DMS153 (cell line): Measurements from ENCODE around the gene FFAR1.
"Not testable (repeated sequence)": the region's sequence is repeated elsewhere in the genome, so short reads cannot be mapped to it uniquely, and the experiment has no call there.

ENCODE experiments used
- DNase-seq: peaks from one replicate; lab custom pipeline; 2025; lab: John Stamatoyannopoulos, UW

Gene FFAR1

DNA sequence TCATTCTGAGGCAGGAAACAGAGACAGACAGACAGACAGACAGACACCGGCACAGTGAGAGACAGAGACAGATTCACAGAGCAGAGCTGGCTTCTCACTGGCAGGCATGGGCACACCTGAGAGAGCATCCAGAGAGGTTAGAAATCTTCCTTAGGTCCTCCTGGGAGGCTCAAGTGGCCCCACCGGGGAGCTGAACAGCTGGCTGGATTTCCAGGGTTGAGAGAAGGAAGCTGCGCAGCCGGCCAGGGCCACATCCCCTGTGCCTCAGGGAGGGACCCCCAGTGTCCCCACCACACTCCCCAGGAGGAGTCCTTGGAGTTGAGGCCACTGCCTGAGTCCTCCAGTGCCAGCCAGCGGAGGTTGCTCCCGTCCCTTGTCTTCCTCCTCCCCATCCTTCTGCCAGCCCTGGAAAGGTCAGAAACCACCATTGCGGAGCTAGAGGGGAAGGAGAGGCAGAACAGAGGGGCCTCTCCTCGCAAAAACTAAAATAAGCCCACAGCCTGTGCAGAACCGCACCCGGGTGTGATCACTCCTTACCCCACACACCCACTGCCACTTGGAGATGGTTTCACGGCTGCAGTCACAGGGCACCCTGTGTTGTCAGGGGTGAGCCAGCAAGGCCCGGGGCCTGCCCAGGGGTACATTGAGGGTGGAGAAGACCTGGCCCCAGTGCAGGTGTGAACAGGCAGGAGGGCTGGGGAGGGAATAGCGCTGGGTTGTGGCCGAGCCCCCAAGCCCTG, 14.7 kb downstream of the FFAR1 start:
- DNase-seq: no peak

DNA sequence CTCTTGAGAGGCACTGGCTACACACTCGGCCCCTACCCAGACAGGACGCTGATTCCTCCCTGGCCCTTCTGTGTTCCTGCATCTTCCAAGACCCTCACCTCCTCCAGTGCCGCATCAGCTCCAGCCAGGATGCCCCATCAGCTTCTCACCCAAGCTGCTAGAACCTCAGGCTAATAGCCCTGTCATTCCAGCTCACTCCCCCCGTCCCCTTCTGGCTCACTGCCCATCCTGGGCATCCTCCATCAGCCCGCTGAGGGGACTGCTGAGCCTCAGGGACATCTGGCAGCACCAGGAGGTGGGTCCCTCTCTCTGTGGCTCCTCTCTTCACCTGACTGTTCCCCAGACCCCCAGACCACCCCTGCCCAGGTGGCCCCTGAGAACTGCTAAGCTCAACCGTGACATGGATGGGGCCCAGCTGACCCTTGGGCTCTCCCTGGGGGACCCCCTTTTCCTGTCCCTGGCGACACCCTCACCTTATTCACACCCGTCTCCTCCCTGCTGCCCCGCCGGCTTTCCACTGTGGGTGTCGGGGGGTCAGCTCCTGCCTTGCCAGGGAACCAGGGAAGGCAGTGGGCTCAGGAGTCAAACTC, 15.4 kb downstream of the FFAR1 start:
- DNase-seq: no peak

DNA sequence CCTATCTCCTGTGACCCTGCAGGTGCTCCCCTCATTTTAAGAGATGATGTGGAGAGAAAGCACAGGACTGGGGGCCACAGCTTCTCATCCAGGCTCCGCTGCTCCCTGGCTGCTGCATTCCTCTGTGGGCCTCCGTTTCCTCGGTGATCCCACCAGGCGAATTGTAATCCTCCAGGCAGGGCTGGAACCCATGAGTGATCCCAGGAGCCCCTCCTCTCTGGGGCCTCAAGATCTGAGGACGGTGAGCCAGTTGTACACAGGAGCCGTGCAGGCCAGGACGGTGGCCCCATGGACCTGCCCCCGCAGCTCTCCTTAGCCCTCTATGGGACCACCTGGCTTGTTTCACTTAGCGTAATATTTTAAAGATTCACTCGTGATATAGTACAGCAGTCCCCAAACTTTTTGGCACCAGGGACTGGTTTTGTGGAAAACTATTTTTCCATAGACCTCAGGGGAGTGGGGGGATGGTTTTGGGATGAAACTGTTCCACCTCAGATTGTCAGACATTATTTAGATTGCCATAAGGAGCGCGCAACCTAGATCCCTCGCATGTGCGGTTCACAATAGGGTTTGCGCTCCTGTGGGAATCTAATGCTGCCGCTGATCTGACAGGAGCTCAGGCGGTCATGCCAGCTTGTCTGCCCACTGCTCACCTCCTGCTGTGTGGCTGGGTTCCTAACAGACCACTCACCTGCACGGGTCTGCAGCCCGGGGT, 16.2 kb downstream of the FFAR1 start:
- no peak for DNase-seq

DNA sequence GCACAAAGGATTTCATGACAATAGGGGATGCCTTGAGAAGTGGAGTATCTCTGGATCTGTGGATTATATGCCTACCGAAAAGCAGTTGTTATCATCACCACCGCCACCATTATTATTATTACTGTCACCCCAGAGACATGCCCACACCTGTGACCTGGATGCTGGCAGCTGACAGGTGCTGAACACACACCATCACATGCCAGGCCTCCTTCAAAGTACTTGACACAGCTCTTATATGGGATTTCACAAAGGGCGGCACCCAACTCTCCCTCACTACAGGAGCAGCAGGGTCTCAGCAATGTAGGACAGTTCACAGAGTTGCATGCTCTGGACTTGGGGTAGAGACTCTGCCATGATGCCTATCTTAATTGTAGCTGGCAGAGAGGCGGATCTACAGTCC, 17.6 kb downstream of the FFAR1 start:
- no peak for DNase-seq

DNA sequence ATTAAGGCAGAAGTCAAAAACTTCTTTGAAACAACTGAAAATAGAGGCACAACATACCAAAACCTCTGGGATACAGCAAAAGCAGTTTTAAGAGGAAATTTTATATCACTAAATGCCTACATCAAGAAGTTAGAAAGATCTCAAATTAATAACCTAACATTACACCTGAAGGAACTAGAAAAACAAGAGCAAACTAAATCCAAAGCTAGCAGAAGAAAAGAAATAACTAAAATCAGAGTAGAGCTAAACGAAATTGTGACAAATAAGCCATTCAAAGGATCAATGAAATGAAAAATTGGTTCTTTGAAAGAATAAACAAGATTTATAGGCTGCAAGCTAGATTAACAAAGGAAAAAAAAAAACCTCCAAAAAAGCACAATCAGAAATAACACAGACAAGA, 20.7 kb downstream of the FFAR1 start:
- no peak for DNase-seq

DNA sequence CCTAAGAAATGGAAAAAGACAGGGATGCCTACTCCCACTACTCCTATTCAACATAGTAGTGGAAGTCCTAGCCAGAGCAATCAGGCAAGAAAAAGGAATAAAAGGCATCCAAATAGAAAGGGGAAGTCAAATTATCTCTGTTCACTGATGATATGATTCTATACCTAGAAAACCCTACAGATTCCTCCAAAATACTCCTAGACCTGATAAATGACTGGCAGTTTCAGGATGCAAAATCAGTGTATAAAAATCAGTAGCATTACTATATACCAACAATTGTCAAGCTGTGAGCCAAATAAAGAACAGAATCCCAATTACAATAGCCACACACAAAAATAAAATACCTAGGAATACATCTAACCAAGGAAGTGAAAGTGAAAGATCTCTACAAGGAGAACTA, 21.8 kb downstream of the FFAR1 start:
- no peak for DNase-seq

DNA sequence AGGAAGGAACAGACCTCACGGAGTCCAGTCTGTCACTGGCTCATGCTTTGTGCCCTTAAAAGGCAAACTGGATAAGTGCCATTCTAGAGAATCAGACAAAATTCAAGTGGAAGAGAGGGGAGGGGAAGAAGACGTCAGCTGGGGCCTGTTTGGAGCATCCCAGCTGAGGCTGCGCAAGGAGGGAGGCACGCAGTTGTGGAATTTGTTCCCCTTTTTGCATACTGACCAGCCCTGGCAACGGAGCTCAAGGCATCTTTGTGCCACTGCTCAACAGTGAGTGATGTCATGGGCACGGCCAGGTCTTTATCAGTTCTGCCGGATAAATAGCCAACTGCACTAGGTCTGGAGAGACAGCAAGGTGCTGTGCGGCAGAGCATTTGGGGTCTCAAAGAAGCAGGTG, 23.0 kb downstream of the FFAR1 start, which contains the start of gene GPR42:
TSS of gene GPR42 (plus strand) at position 347 of the 400 bp plus-strand sequence. CDS start 292 bp downstream, outside the sequence.
- DNase-seq: no peak

DNA sequence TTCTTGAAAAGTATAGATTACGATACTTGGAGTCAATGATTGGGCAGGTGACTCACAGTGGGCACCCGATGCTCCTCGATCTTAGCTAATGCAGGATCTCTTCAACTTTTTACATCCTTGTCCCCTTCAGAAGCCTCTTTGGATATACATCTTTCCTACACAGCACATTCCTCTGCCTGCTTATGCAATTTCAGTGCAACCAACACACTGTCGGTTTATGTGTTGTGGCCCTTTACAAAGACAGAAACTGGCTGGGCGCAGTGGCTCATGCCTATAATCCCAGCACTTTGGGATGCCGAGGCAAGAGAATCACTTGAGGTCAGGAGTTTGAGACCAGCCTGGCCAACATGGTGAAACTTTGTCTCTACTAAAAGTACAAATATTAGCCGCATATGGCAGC, 25.8 kb downstream of the FFAR1 start:
- no peak for DNase-seq

DNA sequence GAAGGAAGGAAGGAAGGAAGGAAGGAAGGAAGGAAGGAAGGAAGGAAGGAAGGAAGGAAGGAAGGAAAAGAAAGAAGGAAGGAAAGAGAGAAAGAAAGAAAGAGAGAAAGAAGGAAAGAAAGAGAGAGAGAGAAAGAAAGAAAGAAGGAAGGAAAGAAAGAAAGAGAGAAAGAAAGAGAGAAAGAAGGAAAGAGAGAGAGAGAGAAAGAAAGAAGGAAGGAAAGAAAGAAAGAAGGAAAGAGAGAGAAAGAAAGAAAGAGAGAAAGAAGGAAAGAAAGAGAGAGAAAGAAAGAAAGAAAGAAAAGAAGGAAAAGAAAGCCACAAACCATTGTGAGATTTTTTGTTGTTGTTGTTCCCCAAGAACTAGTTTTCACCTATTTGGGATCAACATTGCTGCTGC, 26.3 kb downstream of the FFAR1 start:
- not testable (repeated sequence) for DNase-seq

DNA sequence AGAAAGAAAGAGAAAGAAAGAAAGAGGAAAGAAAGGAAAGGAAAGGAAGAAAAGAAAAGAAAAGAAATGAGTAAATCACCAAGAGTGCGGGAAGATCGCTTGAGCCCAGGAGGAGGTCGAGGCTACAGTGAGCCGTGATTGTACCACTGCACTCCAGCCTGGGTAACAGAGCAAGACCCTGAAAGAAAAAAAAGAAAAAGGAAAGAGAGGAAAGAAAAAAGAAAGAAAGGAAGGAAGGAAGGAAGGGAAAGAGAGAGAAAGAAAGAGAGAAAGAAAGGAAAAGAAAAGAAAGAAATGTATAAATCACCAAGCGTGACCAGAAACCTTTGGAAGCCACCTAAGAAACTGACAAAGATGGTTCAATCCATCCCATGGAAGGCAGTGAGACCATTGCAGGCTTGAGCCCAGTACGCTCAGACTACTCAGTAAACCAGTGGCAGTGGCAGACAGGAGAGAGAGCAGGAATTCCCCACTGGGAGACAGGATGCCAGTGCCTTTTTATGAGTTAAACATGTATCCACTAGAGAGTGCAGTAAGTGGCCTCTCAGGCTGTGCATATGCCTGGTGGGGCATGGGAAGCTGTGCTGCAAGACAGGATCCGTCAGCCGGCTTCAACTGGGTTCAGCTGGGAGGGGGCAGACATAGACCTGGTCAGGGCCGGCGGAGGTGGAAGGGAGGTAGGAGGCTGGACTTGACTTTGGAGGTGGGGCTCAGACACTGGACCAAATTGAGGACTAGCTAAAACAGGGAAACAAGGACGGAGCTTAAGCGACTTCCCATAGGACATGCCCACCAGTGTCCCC, 28.0 kb downstream of the FFAR1 start:
- DNase-seq: no peak

DNA sequence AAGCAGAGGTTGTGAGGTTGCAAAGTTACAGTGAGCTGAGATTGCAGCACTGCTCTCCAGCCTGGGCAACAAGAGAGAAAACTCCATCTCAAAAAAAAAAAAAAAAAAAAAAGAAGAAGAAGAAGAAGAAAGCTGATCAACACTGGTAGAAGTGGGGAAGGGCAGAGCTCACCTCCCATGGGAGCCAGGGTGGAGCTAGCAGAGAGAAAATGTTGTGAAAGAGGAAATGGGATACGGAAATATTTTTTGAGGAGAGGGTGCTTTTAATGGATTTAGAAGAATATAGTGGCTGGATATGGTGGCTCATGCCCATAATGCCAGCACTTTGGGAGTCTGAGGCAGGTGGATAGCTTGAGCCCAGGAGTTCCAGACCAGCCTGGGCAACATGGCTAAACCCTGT, 30.0 kb downstream of the FFAR1 start:
- DNase-seq: no peak

DNA sequence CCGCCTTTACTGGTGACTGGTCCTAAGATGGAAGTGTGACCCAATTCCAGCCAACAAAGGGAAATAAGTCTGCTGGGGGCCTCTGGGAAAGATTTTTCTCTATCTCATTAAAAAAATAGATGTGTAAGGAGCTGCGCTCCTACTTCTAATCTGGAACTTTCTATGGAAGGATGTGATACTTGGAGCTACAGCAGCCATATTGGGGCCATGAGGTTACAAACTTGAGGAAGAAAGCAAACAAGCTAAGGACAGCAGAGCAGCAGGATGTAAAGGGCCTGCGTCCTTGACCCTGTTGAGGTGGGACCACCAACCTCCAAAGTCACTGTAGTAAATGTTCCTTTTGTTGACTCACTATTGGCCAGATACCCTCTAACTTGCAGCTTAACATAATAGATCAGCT, 30.7 kb downstream of the FFAR1 start:
- no peak for DNase-seq

DNA sequence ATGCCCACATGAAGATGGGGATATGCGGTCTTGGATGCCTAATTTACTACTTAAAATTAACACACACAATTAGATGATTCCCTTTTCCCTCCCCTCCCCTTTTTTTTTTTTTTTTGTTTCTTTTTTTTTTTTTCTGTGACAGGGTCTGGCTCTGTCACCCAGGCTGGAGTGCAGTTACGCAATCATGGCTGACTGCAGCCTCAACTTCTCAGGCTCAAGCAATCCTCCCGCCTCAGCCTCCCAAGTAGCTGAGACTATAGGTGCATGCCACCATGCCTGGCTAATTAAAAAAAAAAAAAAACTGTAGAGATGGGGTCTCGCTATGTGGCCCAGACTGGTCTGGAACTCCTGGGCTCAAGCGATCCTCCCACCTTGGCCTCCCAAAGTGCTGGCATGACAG, 31.8 kb downstream of the FFAR1 start:
- DNase-seq: not testable (repeated sequence)

DNA sequence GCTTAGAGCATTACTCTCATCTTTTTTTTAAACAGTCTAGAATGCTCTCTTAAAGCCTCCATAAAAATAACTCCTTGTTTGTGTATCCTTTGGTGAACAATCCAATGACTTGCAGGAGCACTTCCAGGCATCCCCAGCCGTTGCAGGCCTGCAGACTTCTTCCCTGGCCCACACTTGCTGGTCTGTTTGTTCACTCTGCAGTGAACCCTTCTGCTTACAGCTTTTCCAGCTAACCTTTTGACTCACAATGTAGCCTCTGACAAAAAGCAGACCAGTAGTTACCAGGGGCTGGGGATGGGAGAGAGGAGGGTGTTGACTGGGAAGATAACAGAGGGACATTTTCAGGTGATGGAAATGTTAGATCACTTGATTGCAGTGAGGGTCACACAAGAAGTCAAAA, 32.3 kb downstream of the FFAR1 start:
- DNase-seq: no peak

DNA sequence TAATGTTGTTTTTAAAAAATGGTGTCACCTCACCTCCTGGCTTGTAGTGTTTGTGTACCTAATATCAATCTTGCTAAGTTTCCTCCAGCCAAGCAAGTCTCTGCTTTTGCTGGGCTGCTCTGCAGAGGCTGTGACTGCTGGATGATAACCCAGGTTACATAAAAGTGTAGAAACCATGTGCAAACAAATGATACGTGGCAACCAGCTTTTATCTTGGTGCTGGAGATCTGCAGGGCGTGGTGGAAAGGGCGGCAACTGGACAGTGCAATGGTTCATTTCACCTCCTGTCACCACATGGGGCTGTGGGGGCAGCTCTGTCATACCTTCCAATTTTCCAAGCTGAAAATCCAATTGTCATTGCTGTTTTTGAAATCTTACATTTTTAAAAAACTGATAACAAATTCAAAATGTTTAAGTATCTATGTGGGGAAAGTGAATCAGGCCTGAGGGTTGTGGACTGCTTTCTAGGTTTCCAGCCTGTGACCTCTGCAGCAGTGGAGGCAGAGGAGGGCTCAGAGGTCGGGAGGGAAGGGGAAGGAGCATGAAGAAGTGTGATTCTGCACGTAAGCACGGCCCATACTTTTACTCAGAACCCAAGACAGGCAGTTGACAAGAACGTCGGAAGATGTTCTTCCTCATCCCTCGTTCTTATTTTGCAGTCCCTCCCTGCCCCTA, 32.9 kb downstream of the FFAR1 start:
- DNase-seq: no peak

DNA sequence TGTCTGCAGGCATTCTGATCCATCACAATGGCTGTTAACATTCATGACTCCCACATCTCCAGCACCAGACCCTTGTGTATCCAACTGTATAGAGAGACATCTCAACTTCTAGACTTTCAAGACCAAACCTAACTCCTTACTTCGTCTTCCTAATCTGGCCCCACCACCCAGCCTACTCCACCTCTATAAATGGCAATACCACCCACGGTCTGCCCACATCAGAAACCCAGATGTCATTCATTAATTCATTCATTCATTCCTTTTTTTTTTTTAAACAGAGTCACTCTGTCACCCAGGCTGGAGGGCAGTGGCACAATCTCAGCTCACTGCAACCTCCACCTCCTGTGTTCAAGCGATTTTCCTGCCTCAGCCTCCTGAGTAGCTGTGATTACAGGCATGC, 33.6 kb downstream of the FFAR1 start:
- no peak for DNase-seq

DNA sequence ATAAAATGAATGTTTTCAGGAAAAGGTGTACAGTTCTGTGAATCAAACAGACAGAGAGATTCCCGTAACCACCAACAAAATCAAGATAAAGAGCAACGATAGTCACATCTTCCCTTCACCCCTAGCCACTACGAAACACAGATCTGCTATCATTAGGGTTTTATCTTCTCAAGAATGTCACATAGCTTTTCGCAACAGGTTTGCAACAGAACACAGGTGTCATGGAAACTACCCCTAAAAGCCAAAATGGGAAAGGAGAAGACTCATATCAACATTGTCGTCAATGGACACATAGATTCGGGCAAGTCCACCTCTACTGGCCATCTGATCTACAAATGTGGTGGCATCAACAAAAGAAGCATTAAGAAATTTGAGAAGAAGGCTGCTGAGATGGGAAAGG, 34.2 kb downstream of the FFAR1 start:
- no peak for DNase-seq

DNA sequence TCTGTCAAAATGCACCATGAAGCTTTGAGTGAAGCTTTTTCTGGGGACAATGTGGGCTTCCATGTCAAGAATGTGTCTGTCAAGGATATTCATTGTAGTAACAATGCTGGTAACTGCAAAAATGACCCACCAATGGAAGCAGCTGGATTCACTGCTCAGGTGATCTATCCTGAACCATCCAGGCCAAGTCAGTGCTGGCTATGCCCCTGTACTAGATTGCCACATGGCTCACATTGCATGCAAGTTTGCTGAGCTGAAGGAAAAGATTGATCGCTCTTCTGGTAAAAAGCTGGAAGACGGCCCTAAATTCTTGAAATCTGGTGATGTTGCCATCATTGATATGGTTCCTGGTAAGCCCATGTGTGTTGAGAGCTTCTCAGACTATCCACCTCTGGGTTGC, 35.8 kb downstream of the FFAR1 start:
- no peak for DNase-seq

DNA sequence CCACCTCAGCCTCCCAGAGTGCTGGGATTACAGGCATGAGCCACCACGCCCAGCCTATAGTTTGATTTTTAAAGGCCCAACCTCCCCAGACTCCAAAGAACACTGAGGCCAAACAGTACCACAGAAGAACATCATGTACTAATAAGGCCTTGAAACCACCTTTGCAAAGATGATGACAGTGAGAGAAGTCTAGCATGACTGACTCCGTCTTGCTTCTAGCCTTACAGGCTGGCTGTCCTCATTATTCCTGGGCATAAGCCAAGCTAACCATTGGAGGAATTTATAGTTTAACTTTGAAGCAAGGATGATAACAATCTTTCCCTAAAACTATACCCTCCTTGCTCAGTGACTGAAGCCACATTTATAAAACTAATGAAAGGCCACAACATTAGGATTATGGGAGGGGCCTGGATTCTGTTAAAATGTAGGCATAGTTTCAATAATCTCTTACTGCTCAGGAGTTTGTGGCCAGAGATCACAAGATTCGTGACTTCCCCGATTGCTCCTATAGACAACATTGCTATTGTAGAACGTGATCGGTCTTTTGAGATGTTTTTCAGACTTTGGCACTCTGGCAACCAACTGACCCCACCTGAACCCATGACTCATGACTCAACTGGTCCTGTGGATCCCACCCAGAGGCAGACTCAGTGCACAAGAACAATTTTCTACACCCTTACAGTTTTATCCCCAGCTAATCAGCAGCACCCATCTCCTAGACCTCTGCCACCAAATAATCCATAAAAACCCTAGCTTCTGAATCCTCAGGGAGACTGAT, 40.8 kb downstream of the FFAR1 start:
- no peak for DNase-seq

DNA sequence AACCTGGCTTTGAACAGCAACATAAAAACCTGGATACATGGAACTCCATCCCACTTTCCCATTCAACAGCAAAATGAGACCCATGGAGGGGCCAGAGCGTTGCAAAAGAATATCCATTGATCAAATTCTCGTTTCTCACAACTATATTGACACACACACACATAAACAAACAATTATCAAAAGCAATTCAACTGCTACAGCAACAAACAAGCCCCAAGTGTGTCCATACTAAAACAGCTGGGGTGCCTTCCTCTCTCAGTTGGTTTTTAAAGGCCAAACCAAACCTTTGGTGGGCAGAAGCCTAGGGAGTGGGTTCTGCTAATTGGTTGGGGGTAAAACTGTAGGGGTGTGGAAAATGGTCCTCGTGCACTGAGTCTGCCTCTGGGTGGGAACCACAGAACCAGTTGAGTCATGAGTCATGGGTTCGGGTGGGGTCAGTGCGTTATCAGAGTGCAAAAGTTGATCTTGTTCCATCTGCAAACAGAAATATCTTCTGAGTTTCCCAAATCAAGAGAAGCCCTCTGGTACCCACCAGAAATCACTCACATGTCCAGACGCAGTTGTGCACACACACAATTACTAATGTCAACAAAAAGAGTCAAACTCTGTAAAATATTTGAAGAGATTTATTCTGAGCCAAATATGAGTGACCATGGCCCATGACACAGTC, 41.6 kb downstream of the FFAR1 start:
- DNase-seq: no peak
